Panc1 (cell line): ENCODE measurements around the gene GLRX. TPM values are rescaled to one million over a fixed set of nuclear protein-coding genes. Genes with fewer than 3 reads are reported as not detected.

ENCODE experiments used
- ATAC-seq: fragments of 200-7000 bp; cut with Tn5 transposase; 2 replicates; pipeline ENCODE4 v1.9.1; 2020; ENCODE audit warnings: mild to moderate bottlenecking, moderate library complexity
- BruUV-seq: library from RNA; stranded (reverse); fragments of 400-500 nt; replicated peaks from 2 replicates; lab custom pipeline; 2021; lab: Mats Ljungman, UMichigan
- CTCF ChIA-PET: fragments of 300-600 bp; sonication (Branson Sonifier 250); formaldehyde crosslinking; loops from one replicate; lab custom pipeline; 2022; ENCODE audit warnings: antibody characterized with exemption; lab: Charles Lee
- POLR2A ChIA-PET: fragments of 300-600 bp; sonication (Branson Sonifier 250); formaldehyde crosslinking; loops from one replicate; lab custom pipeline; 2022; ENCODE audit warnings: antibody characterized with exemption; lab: Charles Lee
- DNase-seq: peaks from one replicate; pipeline ENCODE4 v3.0.0-alpha.2; 2010; ENCODE audit warnings: low read depth, low spot score
- H3K27ac ChIP-seq: 2 replicates; pipeline ENCODE4 v1.5.1; 2011; ENCODE audit warnings: mild to moderate bottlenecking, low read length, inconsistent platforms
- H3K27me3 ChIP-seq: fragments of 200-500 bp; sonication (Bioruptor generic); 2 replicates; pipeline ENCODE4 v1.6.0; 2014; ENCODE audit warnings: low read length, inconsistent platforms; ENCODE audit not compliant: control insufficient read depth, insufficient read depth
- H3K36me3 ChIP-seq: fragments of 200-500 bp; sonication (Bioruptor generic); 2 replicates; pipeline ENCODE4 v1.5.1; 2014; ENCODE audit warnings: inconsistent platforms, mild to moderate bottlenecking, low read length, moderate library complexity; ENCODE audit not compliant: control insufficient read depth, insufficient read depth
- H3K4me1 ChIP-seq: 2 replicates; pipeline ENCODE4 v1.5.1; 2011; ENCODE audit warnings: inconsistent platforms, mild to moderate bottlenecking, low read length, moderate library complexity; ENCODE audit not compliant: control insufficient read depth, insufficient read depth
- H3K4me3 ChIP-seq, 2 experiments: 2 replicates each; pipeline ENCODE4 v1.5.1; 2011 to 2012; ENCODE audit warnings: low read depth in 2 of 2, low read length in 2 of 2, mild to moderate bottlenecking in 2 of 2, inconsistent platforms in 1 of 2, moderate library complexity in 1 of 2
- H3K9me3 ChIP-seq: fragments of 200-500 bp; sonication (Bioruptor generic); 2 replicates; pipeline ENCODE4 v1.5.1; 2014; ENCODE audit warnings: low read depth, mild to moderate bottlenecking, inconsistent platforms, low read length, moderate library complexity; ENCODE audit not compliant: control insufficient read depth, insufficient read depth
- POLR2AphosphoS5 ChIP-seq: IDR thresholded peaks from 2 replicates; pipeline ENCODE4 v1.6.1; 2012; ENCODE audit warnings: mild to moderate bottlenecking, low read depth, low read length, moderate library complexity
- SIN3A ChIP-seq: IDR thresholded peaks from 2 replicates; pipeline ENCODE4 v1.6.1; 2012; ENCODE audit warnings: low read depth, mild to moderate bottlenecking, low read length, moderate library complexity, borderline replicate concordance; ENCODE audit not compliant: insufficient read depth
- TCF7L2 ChIP-seq: IDR thresholded peaks from 2 replicates; pipeline ENCODE4 v1.6.1; 2011; ENCODE audit warnings: mild to moderate bottlenecking, low read depth, low read length, inconsistent platforms
- in situ Hi-C: cut with HindIII; loops from 2 replicates; pipeline ENCODE4 v1.10.0; 2016; ENCODE audit warnings: low sequenced_read_pairs, low pct_unique_long_range_greater_than_20kb
- intact Hi-C: fragments of 100-400 bp; cut with micrococcal nuclease; formaldehyde crosslinking; loops from one replicate; pipeline ENCODE4 v1.10.0; 2022; ENCODE audit not compliant: unreplicated experiment
- total RNA-seq: library from RNA; stranded (reverse); gene quantifications from one replicate; pipeline ENCODE4 v1.2.1, GENCODE V29; 2021; ENCODE audit not compliant: unreplicated experiment
- TF ChIP-seq, protein P1 (sequence below), 2 experiments: IDR thresholded peaks; 2 replicates each; pipeline ENCODE4 v1.6.1; 2011 to 2012; ENCODE audit warnings: low read depth in 2 of 2, control low read depth in 1 of 2, low read length in 1 of 2, mild to moderate bottlenecking in 1 of 2, moderate library complexity in 1 of 2; ENCODE audit not compliant: insufficient read depth in 1 of 2
- TF ChIP-seq, protein P2 (sequence below): fragments of 450-650 bp; IDR thresholded peaks from 2 replicates; pipeline ENCODE4 v1.5.1; 2017; ENCODE audit warnings: mild to moderate bottlenecking

GLRX gene
- total RNA-seq, 1 experiment from 2014 or later, result 5.8 TPM

DNA sequence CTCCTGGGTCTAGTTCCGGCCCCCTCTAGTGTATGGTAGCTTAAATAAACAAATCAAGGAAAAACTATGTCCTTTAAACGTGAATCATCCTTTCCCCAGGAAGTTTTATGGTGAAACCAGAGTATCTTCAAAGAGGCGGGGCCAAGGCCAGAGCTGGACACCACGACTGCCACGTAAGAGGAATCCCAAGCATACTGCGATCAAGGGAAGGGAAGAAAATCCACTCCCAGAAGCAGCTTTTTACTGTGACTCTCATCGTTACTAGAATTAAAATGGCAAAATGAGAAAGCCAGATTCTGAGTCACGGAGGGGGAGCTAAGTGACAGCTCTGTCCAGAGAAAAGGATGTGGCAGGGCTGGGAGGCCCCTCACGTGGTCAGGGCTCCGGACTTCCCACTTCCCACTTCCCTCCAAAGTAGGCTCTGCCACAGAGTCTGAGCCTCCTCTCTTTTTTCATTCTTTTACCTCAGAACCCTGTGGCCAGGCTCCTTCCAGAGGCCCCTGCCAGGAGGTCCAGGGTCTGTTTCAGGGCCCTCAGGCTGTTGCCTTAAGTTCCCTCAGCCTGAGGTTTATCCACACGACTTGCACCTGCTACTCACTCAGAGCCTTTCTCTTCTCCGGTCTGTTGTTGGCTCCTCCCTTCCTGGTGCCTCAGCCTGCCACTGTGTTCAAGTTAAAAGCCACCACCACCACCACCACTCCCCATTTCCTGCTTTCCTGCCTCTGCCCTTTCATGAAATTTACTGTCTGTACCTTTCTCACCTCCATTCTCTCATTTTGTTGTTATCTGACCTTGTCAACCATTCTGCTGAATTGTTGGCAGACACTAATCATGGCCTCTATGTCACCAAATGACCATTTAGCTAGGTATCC lies 1.4 kb upstream of the GLRX start:
- ChIA-PET POLR2A (interaction anchor here (0.6 kb wide), 1 partner anchor 18 kb away, joined by 8 read pairs; no protein-coding TSS in a partner anchor), CTCF (interaction anchor here (0.7 kb wide), 1 partner anchor 10 kb away, joined by 3 read pairs; no protein-coding TSS in a partner anchor)
- TF ChIP-seq SIN3A, result no peak
- no peak for TF ChIP-seq POLR2AphosphoS5
- TF ChIP-seq, protein P1, sequence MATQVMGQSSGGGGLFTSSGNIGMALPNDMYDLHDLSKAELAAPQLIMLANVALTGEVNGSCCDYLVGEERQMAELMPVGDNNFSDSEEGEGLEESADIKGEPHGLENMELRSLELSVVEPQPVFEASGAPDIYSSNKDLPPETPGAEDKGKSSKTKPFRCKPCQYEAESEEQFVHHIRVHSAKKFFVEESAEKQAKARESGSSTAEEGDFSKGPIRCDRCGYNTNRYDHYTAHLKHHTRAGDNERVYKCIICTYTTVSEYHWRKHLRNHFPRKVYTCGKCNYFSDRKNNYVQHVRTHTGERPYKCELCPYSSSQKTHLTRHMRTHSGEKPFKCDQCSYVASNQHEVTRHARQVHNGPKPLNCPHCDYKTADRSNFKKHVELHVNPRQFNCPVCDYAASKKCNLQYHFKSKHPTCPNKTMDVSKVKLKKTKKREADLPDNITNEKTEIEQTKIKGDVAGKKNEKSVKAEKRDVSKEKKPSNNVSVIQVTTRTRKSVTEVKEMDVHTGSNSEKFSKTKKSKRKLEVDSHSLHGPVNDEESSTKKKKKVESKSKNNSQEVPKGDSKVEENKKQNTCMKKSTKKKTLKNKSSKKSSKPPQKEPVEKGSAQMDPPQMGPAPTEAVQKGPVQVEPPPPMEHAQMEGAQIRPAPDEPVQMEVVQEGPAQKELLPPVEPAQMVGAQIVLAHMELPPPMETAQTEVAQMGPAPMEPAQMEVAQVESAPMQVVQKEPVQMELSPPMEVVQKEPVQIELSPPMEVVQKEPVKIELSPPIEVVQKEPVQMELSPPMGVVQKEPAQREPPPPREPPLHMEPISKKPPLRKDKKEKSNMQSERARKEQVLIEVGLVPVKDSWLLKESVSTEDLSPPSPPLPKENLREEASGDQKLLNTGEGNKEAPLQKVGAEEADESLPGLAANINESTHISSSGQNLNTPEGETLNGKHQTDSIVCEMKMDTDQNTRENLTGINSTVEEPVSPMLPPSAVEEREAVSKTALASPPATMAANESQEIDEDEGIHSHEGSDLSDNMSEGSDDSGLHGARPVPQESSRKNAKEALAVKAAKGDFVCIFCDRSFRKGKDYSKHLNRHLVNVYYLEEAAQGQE (IDR thresholded peaks at IDR 0.05; ENCODE audit: insufficient read depth in 1 of 2, low read depth in 2 of 2, low read length in 1 of 2), result no peak
- TF ChIP-seq, protein P2, sequence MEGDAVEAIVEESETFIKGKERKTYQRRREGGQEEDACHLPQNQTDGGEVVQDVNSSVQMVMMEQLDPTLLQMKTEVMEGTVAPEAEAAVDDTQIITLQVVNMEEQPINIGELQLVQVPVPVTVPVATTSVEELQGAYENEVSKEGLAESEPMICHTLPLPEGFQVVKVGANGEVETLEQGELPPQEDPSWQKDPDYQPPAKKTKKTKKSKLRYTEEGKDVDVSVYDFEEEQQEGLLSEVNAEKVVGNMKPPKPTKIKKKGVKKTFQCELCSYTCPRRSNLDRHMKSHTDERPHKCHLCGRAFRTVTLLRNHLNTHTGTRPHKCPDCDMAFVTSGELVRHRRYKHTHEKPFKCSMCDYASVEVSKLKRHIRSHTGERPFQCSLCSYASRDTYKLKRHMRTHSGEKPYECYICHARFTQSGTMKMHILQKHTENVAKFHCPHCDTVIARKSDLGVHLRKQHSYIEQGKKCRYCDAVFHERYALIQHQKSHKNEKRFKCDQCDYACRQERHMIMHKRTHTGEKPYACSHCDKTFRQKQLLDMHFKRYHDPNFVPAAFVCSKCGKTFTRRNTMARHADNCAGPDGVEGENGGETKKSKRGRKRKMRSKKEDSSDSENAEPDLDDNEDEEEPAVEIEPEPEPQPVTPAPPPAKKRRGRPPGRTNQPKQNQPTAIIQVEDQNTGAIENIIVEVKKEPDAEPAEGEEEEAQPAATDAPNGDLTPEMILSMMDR, result no peak
- no peak for TF ChIP-seq TCF7L2
- H3K36me3 ChIP-seq, result peaks cover 2% of the 10 kb centered on the region; the same call in 1 of the 2 replicates
- no TSS peak for BruUV-seq
- no peaks in the 10 kb centered on the region for H3K9me3 ChIP-seq
- peak overlapping the region; percentile 20; the same call in 1 of the 2 replicates for H3K27ac ChIP-seq
- peak overlapping the region in 1 of 2 experiments; percentile 96; a peak in 2 of 4 replicates for H3K4me3 ChIP-seq
- H3K4me1 ChIP-seq, result peaks cover 23% of the 10 kb centered on the region
- DNase-seq (peak; percentile 82), ATAC-seq (peak; percentile 22)
- no peaks in the 10 kb centered on the region for H3K27me3 ChIP-seq
- in situ Hi-C loops, result no loop called here
- intact Hi-C loops, result no loop called here

DNA sequence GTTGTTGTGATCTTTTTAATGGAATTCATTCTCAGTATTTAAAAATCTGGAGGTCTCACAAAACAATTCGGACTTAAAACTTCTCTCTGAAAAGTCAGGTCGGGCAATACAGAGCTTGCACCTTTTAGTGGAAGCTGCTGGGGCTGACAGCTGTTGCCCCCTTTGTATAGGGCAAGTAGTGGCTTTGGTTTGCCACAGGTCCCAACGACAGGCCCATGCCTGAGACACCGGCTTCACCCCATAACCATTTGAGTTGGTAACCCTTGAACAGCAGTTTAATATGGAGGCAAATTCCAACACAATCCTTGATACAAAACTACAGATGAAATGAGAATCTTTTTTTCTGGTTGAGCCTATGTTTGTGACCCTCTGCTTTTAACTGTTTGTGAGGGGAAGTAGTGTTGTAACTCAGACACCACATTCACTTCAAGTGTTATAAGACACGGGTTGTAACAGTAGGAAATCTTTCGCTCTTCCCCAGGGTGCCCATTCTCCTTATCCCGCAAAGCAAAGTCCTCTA lies 752 bp upstream of the GLRX start:
- peak overlapping the region in 1 of 2 experiments; percentile 96; a peak in 2 of 4 replicates for H3K4me3 ChIP-seq
- H3K9me3 ChIP-seq, result no peaks in the 10 kb centered on the region
- DNase-seq (no peak), ATAC-seq (peak; percentile 31; the same call in 1 of the 2 replicates)
- peak overlapping the region; percentile 20 for H3K27ac ChIP-seq
- ChIA-PET POLR2A (interaction anchor here (0.5 to 0.6 kb wide), 2 partner anchors 17 to 56 kb away, joined by 5 to 8 read pairs; no protein-coding TSS in a partner anchor), CTCF (interaction anchor here (0.7 kb wide), 1 partner anchor 11 kb away, joined by 3 read pairs; no protein-coding TSS in a partner anchor)
- intact Hi-C loops (no loop called here), in situ Hi-C loops (no loop called here)
- no TSS peak for BruUV-seq
- TF ChIP-seq, protein P2, result no peak
- TF ChIP-seq POLR2AphosphoS5 (no peak), TCF7L2 (no peak)
- TF ChIP-seq, protein P1 (IDR thresholded peaks at IDR 0.05; ENCODE audit: insufficient read depth in 1 of 2, low read depth in 2 of 2, low read length in 1 of 2), result no peak
- peaks cover 23% of the 10 kb centered on the region for H3K4me1 ChIP-seq
- H3K27me3 ChIP-seq, result no peaks in the 10 kb centered on the region
- peaks cover 2% of the 10 kb centered on the region; the same call in 1 of the 2 replicates for H3K36me3 ChIP-seq
